RWPE2 (cell line): ENCODE data around the gene PTRHD1.

ENCODE experiments used
- ATAC-seq: fragments of 200-7000 bp; cut with Tn5 transposase; 3 replicates; pipeline ENCODE4 v1.9.1; 2021; ENCODE audit warnings: low read depth
- DNase-seq: peaks from one replicate; pipeline ENCODE4 v3.0.0-alpha.2; 2020; ENCODE audit warnings: low spot score
- H3K27ac ChIP-seq: fragments of 450-650 bp; 2 replicates; pipeline ENCODE4 v1.5.1; 2017; ENCODE audit warnings: mild to moderate bottlenecking; ENCODE audit not compliant: poor library complexity, severe bottlenecking
- H3K27me3 ChIP-seq: fragments of 250-450 bp; sonication (Bioruptor Pico); 2 replicates; pipeline ENCODE4 v1.5.1; 2021; ENCODE audit warnings: mild to moderate bottlenecking, moderate library complexity; ENCODE audit not compliant: insufficient read depth, poor library complexity, severe bottlenecking
- H3K36me3 ChIP-seq: fragments of 250-450 bp; sonication (Bioruptor Pico); 2 replicates; pipeline ENCODE4 v1.5.1; 2020; ENCODE audit warnings: low read depth, mild to moderate bottlenecking, moderate library complexity
- H3K4me1 ChIP-seq: fragments of 250-450 bp; sonication (Bioruptor Pico); 2 replicates; pipeline ENCODE4 v1.5.1; 2021; ENCODE audit warnings: mild to moderate bottlenecking, moderate library complexity; ENCODE audit not compliant: insufficient read depth, poor library complexity, severe bottlenecking
- H3K4me3 ChIP-seq: fragments of 250-450 bp; sonication (Bioruptor Pico); 2 replicates; pipeline ENCODE4 v1.5.1; 2021; ENCODE audit warnings: mild to moderate bottlenecking, moderate library complexity; ENCODE audit not compliant: severe bottlenecking
- H3K9me3 ChIP-seq: fragments of 250-450 bp; sonication (Bioruptor Pico); 2 replicates; pipeline ENCODE4 v1.5.1; 2021; ENCODE audit warnings: mild to moderate bottlenecking, moderate library complexity; ENCODE audit not compliant: severe bottlenecking
- CTCF ChIP-seq: fragments of 450-650 bp; IDR thresholded peaks from one replicate; pipeline ENCODE4 v1.5.1; 2017; ENCODE audit warnings: mild to moderate bottlenecking, moderate library complexity; ENCODE audit not compliant: poor library complexity, severe bottlenecking

PTRHD1 gene

GRCh38 chr2:24824966-24825882 is 32.0 kb upstream of the PTRHD1 start:
- ATAC-seq = no peak
- peaks cover 7% of the 10 kb centered on the region for H3K4me1 ChIP-seq
- TF ChIP-seq CTCF = peak; percentile 29
- H3K9me3 ChIP-seq = no peaks in the 10 kb centered on the region
- no peaks in the 10 kb centered on the region for H3K27me3 ChIP-seq
- H3K4me3 ChIP-seq = no peak overlapping the region
- no peak for DNase-seq
- peak overlapping the region; percentile 35 for H3K27ac ChIP-seq
- H3K36me3 ChIP-seq = peaks cover 46% of the 10 kb centered on the region

GRCh38 chr2:24824071-24824588 is 30.9 kb upstream of the PTRHD1 start:
- Histone ChIP-seq H3K36me3 (peaks cover 52% of the 10 kb centered on the region), H3K27ac (no peak overlapping the region), H3K27me3 (no peaks in the 10 kb centered on the region), H3K4me1 (peaks cover 7% of the 10 kb centered on the region), H3K9me3 (no peaks in the 10 kb centered on the region), H3K4me3 (no peak overlapping the region)
- DNase-seq = no peak
- no peak for TF ChIP-seq CTCF
- no peak for ATAC-seq

GRCh38 chr2:24822049-24822706 is 29.0 kb upstream of the PTRHD1 start:
- ATAC-seq = no peak
- no peaks in the 10 kb centered on the region for H3K27me3 ChIP-seq
- no peaks in the 10 kb centered on the region for H3K9me3 ChIP-seq
- H3K36me3 ChIP-seq = peaks cover 69% of the 10 kb centered on the region
- TF ChIP-seq CTCF = no peak
- H3K4me3 ChIP-seq = no peak overlapping the region
- H3K27ac ChIP-seq = no peak overlapping the region
- peaks cover 7% of the 10 kb centered on the region for H3K4me1 ChIP-seq
- DNase-seq = no peak

- H3K27me3 ChIP-seq = no peaks in the 10 kb centered on the region
- H3K4me1 ChIP-seq = peaks cover 8% of the 10 kb centered on the region
- no peaks in the 10 kb centered on the region for H3K9me3 ChIP-seq
- H3K36me3 ChIP-seq = peaks cover 76% of the 10 kb centered on the region
- DNase-seq (no peak), ATAC-seq (no peak)
- H3K27ac ChIP-seq = no peak overlapping the region
- no peak overlapping the region for H3K4me3 ChIP-seq
- no peak for TF ChIP-seq CTCF
Measured at GRCh38 chr2:24821433-24821891, 28.3 kb upstream of the PTRHD1 start.
